Brain microvascular endothelial cell (primary cell): Measurements from ENCODE around the gene PDCD7.

Source experiments
- DNase-seq: peaks from one replicate; pipeline ENCODE4 v3.0.0-alpha.2; 2020
- H3K27ac ChIP-seq: fragments of 250-450 bp; sonication (Bioruptor Pico); 2 replicates; pipeline ENCODE4 v1.5.1; 2020; ENCODE audit warnings: mild to moderate bottlenecking, moderate library complexity
- H3K27me3 ChIP-seq: fragments of 250-450 bp; sonication (Bioruptor Pico); replicated peaks from 2 replicates; pipeline ENCODE4 v1.5.1; 2020; ENCODE audit warnings: mild to moderate bottlenecking
- H3K36me3 ChIP-seq: fragments of 250-450 bp; sonication (Bioruptor Pico); replicated peaks from 2 replicates; pipeline ENCODE4 v1.5.1; 2020; ENCODE audit warnings: mild to moderate bottlenecking
- H3K4me3 ChIP-seq: 2 replicates; pipeline ENCODE4 v1.5.1; 2011; ENCODE audit warnings: low read depth, mild to moderate bottlenecking, control low read depth, low read length, moderate library complexity
- in situ Hi-C: cut with HindIII; loops from 2 replicates; pipeline ENCODE4 v1.10.0; 2017; ENCODE audit warnings: low sequenced_read_pairs, low pct_ligation_motif_present
- TF ChIP-seq, protein P1 (sequence below): IDR thresholded peaks from 2 replicates; pipeline ENCODE4 v1.5.1; 2011; ENCODE audit warnings: low read depth, mild to moderate bottlenecking, moderate library complexity, low read length, control low read depth, inconsistent platforms; ENCODE audit errors: missing control alignments

Gene PDCD7

DNA sequence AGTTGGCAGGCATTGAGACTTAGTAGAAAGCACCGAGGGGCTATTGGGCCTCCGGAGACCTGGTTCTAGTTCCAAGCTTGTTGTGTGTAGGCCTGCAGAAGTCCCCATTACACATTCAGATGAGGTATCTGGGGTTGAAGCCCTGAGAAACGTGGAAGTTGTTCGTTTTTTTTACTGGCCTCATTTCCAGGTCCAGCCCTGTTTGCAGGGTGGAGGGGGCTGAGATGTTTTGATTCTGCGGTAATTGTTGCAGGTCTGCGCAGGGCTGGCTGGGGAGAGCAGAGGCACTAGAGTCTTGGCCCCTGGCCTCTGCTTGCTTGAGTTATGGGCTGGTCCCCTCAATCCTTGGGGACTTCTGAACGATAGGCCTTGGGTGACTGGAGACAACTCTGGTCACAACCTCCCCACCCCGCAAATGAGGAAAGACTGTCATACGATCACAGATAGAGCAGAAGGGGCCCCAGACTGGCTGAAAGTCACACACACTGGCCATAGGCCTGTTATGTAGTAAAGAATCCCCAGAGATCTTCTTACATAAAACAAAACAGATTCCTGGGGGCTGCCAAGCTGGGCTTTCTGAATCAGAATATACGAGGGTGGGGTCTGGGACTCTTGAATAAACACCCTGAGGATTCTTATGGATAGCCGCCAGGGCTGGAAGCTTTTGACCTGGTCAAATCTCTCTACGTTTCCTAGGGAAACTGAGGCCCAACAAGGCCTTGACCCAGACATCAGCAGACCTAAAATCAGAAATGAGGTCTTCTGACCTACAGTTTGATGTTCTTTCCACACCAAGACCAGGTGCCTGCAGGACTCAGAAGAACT is 41.5 kb downstream of the PDCD7 start:
- no peak overlapping the region for H3K4me3 ChIP-seq
- no peak for DNase-seq
- H3K36me3 ChIP-seq, result no peaks in the 10 kb centered on the region
- in situ Hi-C loops, result no loop called here
- no peaks in the 10 kb centered on the region for H3K27me3 ChIP-seq
- no peak overlapping the region for H3K27ac ChIP-seq
- TF ChIP-seq, protein P1, sequence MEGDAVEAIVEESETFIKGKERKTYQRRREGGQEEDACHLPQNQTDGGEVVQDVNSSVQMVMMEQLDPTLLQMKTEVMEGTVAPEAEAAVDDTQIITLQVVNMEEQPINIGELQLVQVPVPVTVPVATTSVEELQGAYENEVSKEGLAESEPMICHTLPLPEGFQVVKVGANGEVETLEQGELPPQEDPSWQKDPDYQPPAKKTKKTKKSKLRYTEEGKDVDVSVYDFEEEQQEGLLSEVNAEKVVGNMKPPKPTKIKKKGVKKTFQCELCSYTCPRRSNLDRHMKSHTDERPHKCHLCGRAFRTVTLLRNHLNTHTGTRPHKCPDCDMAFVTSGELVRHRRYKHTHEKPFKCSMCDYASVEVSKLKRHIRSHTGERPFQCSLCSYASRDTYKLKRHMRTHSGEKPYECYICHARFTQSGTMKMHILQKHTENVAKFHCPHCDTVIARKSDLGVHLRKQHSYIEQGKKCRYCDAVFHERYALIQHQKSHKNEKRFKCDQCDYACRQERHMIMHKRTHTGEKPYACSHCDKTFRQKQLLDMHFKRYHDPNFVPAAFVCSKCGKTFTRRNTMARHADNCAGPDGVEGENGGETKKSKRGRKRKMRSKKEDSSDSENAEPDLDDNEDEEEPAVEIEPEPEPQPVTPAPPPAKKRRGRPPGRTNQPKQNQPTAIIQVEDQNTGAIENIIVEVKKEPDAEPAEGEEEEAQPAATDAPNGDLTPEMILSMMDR, result no peak

DNA sequence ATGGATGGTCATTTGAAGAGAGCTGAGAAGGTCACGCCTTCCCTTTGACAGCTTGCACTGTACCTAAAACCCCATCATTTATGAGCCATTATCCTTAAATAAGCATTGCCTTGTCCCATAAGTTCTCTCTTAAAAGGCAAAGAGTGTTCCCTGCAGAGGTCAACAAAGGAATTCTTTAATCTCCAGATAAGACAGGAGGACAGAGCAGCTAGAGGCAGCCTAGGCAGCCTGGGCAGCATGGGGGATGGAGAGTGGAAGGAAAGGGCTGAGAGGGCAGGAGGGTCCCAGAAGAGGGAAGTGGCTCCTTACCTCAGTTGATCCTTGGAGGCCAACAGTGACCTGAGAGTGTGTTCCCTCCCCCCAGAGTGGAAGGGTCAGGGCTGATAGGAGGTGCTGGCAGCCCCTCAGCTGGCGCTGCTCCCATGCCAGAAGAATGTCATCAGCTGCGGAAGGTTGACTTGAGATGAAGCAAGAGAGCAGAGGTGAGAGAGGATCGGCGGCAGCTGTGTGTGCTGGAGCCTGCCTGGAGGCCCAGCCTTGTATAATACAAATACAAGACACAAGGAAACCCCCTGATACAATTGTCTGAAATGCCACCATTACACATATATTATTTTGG is 44.3 kb downstream of the PDCD7 start:
- TF ChIP-seq, protein P1, result no peak
- no peak for DNase-seq
- Histone ChIP-seq H3K4me3 (no peak overlapping the region), H3K27ac (no peak overlapping the region), H3K36me3 (no peaks in the 10 kb centered on the region), H3K27me3 (no peaks in the 10 kb centered on the region)
- in situ Hi-C loops, result no loop called here

DNA sequence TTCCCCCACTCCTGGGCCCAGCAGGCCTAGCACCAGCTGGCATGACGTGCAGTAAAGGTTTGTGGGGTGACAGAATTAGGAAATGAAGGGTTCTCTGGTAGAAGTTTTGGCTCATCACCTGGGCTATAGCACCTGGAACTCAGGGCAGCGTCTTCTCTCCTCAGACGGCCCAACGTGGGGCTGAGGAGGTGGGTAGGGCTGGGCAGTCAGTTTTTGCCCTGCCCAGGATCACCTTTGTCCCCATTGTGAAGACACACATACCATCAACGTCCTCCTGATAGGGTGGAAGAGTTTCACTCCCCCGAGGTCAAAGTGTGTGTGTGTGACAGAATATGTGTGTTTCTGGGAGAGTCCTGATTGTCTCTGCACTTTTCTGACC is 45.0 kb downstream of the PDCD7 start:
- in situ Hi-C loops, result no loop called here
- Histone ChIP-seq H3K27me3 (no peaks in the 10 kb centered on the region), H3K27ac (no peak overlapping the region), H3K4me3 (no peak overlapping the region), H3K36me3 (no peaks in the 10 kb centered on the region)
- no peak for DNase-seq
- TF ChIP-seq, protein P1, result no peak

DNA sequence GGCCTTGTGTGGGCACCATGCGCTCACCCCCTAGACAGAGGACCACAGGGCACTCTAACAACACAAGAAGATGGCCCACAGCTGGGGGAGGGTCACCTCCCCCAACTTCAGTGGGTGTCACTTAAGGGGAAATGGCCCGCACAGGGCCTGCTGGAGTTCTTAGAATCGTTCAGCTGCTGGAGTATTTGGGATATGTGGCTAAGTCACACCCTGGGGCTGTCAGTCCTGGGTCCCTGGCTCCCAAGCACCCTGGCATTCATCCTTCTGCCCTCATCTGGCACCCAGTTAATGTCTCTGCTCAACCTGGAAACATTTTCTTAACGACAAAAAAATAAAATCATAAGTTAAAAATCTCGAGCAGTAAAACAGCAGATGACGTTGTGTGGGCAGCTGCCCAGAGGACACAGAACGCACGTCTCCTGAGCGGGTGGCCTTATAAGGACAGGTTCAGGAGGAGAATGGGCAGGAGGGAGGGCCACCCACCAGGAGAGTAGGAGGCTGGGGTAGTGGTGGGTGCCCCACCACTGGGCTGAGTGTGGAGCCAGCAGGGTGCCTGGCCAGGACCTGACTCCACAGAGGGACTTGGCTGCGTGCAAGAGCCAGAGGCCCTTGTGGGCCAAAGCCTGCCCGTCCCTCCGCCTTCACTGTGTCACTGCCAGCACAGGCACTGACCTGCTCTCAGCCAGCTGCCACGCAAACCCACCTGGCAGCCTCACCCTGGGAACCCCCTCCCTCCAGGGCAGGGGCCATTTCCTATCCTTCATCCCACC is 45.5 kb downstream of the PDCD7 start:
- no peaks in the 10 kb centered on the region for H3K36me3 ChIP-seq
- no peak overlapping the region for H3K4me3 ChIP-seq
- TF ChIP-seq, protein P1, result no peak
- in situ Hi-C loops, result no loop called here
- DNase-seq, result no peak
- no peaks in the 10 kb centered on the region for H3K27me3 ChIP-seq
- no peak overlapping the region for H3K27ac ChIP-seq

DNA sequence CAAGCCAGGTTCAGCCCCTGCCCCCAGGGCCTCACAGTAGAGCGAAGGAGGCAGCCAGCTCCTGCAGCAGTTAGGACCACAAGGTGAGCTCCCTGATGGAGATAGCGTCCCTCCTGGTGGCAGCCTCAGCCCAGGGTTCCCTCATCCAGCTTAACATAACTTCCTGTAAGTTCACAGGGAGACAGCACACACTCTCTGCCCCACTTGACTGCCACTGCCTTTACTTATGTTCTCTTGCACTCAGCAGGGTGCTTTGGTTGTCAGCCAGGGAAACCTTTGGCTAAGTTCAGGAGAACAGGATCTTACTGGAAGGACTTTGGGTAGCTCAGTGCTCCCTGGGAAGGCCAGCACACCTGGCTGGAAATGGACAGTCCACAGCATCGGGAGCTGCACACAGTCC is 46.2 kb downstream of the PDCD7 start:
- Histone ChIP-seq H3K4me3 (no peak overlapping the region), H3K27ac (no peak overlapping the region), H3K27me3 (no peaks in the 10 kb centered on the region), H3K36me3 (no peaks in the 10 kb centered on the region)
- in situ Hi-C loops, result no loop called here
- TF ChIP-seq, protein P1, result no peak
- DNase-seq, result no peak
